Esophagus muscularis mucosa (tissue), 4 donors: Measurements from ENCODE around the gene FSCN2.

ENCODE experiments used
- EP300 ChIP-seq: sonication (generic); formaldehyde crosslinking; IDR thresholded peaks from one replicate; pipeline ENCODE4 v1.6.1; 2017; ENCODE audit warnings: antibody characterized with exemption
- POLR2A ChIP-seq: fragments of 450-650 bp; IDR thresholded peaks from one replicate; pipeline ENCODE4 v1.6.1; 2017; ENCODE audit warnings: antibody characterized with exemption, moderate library complexity, mild to moderate bottlenecking, low read depth
- POLR2AphosphoS5 ChIP-seq, 2 donors: sonication (generic); formaldehyde crosslinking; IDR thresholded peaks; one replicate each; pipeline ENCODE4 v1.6.1; 2017; ENCODE audit warnings: antibody characterized with exemption in 2 of 2
- TF ChIP-seq, protein P1 (sequence below), 3 experiments: fragments of 200-600 bp in 2 of 3; fragments of 450-650 bp in 1 of 3; sonication (generic) in 2 of 3; IDR thresholded peaks; one replicate each; pipeline ENCODE4 v1.5.1; 2017 to 2019; ENCODE audit warnings: antibody characterized with exemption in 3 of 3, mild to moderate bottlenecking in 2 of 3, moderate library complexity in 1 of 3

DNA sequence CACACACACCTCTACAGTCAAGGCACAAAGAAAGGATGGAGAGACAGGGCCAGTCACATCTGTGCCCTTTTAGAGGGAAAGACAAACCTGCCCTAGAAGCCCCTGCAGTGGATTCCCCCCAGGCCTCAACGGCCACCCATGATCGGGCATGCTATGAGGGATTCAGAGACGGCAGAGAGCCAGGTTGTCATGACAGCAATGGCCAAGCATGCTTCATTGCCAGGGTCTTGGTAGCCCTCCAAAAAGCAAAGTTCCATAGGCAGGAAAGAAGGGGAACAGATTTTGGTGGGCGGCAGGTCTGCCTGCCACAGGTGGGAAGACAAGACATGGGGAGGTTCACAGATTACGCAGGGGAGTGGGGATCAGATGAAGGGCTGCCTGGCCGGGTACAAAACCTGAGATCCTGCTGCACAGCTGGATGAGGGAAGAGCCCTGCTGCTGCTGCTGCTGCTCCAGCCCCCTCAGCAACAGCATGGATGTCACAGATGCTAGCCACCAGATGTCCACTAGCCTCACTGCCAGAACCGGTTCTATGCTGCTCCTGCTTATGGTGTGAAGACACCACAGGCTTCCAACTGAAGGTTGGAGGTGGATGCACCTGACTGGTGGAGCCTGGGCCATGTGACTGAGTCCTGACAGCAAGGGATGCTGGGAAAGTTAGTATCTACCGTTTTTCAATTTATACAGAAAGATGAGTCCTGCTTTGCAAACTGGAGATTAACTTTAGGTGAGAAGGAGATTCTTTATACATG is 33.4 kb upstream of the FSCN2 start:
- TF ChIP-seq, protein P1, sequence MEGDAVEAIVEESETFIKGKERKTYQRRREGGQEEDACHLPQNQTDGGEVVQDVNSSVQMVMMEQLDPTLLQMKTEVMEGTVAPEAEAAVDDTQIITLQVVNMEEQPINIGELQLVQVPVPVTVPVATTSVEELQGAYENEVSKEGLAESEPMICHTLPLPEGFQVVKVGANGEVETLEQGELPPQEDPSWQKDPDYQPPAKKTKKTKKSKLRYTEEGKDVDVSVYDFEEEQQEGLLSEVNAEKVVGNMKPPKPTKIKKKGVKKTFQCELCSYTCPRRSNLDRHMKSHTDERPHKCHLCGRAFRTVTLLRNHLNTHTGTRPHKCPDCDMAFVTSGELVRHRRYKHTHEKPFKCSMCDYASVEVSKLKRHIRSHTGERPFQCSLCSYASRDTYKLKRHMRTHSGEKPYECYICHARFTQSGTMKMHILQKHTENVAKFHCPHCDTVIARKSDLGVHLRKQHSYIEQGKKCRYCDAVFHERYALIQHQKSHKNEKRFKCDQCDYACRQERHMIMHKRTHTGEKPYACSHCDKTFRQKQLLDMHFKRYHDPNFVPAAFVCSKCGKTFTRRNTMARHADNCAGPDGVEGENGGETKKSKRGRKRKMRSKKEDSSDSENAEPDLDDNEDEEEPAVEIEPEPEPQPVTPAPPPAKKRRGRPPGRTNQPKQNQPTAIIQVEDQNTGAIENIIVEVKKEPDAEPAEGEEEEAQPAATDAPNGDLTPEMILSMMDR (IDR thresholded peaks at IDR 0.05), result no peak
- TF ChIP-seq POLR2A (no peak), POLR2AphosphoS5 (IDR thresholded peaks at IDR 0.05) (no peak), EP300 (no peak)
